Measurements from ENCODE around the gene PDP2.

DNA sequence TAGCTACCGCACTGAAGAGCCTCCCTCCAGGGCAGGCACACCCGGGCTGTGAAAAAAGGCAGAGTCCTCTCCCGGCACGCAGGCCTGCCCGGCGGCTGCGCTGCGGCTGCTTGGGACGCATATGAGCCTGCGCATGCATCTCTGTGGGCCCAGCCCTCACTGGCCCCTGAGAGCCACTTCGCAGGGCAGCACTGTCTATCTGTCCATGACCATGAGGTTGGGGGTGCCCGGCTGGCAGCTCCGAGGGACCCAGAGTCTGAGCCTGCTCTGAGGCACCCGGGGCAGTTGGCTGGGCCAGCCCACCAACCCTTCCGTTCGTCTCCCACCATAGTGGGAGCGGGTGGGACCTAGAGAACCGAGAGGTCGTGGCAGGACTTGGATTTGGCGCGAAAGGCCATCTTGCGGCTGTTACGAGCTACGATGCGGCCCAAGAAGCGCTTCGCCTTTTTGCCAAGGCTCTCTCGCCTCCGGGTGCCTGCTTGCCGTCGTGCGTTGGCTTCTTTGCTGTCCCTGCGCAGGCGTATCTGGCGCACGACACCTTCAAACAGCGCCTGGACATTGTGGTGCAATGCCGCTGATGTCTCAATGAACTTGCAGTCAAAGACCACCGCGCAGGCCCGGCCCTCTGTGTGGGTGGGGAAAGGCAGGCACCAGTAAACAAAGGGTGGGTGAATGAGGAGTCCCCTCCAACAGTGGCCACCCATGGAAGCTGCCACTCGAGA lies 41.6 kb downstream of the PDP2 start:
- TF ChIP-seq MYC (IDR thresholded peaks at IDR 0.05; ENCODE audit: low read depth, low read length) (no peak), POLR2A (IDR thresholded peaks at IDR 0.05; ENCODE audit: low read depth, low read length) (no peak), FOS (IDR thresholded peaks at IDR 0.05; ENCODE audit: borderline replicate concordance, insufficient read depth, low read length) (no peak), EZH2 (IDR thresholded peaks at IDR 0.05; ENCODE audit: borderline replicate concordance, low read depth, low read length, severe bottlenecking) (no peak), POLR2AphosphoS5 (IDR thresholded peaks at IDR 0.05; ENCODE audit: insufficient read depth, low read depth, low read length) (no peak), JUN (IDR thresholded peaks at IDR 0.05; ENCODE audit: borderline replicate concordance, insufficient read depth, insufficient read length, low read depth) (no peak)
- TF ChIP-seq, protein P1, sequence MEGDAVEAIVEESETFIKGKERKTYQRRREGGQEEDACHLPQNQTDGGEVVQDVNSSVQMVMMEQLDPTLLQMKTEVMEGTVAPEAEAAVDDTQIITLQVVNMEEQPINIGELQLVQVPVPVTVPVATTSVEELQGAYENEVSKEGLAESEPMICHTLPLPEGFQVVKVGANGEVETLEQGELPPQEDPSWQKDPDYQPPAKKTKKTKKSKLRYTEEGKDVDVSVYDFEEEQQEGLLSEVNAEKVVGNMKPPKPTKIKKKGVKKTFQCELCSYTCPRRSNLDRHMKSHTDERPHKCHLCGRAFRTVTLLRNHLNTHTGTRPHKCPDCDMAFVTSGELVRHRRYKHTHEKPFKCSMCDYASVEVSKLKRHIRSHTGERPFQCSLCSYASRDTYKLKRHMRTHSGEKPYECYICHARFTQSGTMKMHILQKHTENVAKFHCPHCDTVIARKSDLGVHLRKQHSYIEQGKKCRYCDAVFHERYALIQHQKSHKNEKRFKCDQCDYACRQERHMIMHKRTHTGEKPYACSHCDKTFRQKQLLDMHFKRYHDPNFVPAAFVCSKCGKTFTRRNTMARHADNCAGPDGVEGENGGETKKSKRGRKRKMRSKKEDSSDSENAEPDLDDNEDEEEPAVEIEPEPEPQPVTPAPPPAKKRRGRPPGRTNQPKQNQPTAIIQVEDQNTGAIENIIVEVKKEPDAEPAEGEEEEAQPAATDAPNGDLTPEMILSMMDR (IDR thresholded peaks at IDR 0.05; ENCODE audit: extremely low read depth in 1 of 2, insufficient read depth in 1 of 2, low read depth in 1 of 2, low read length in 2 of 2), result no peak
- TF ChIP-seq, protein P2, sequence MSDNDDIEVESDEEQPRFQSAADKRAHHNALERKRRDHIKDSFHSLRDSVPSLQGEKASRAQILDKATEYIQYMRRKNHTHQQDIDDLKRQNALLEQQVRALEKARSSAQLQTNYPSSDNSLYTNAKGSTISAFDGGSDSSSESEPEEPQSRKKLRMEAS (IDR thresholded peaks at IDR 0.05; ENCODE audit: insufficient read depth, insufficient read length), result no peak
